GM21367 (cell line): ENCODE measurements around the gene PDE6B.

Experiments used
- ATAC-seq: cut with Tn5 transposase; IDR thresholded peaks from one replicate; pipeline ENCODE4 v1.9.1; 2021; ENCODE audit not compliant: unreplicated experiment

PDE6B gene

GRCh38 chr4:600850-601515 is 24.4 kb upstream of the PDE6B start:
- no peak for ATAC-seq

DNA sequence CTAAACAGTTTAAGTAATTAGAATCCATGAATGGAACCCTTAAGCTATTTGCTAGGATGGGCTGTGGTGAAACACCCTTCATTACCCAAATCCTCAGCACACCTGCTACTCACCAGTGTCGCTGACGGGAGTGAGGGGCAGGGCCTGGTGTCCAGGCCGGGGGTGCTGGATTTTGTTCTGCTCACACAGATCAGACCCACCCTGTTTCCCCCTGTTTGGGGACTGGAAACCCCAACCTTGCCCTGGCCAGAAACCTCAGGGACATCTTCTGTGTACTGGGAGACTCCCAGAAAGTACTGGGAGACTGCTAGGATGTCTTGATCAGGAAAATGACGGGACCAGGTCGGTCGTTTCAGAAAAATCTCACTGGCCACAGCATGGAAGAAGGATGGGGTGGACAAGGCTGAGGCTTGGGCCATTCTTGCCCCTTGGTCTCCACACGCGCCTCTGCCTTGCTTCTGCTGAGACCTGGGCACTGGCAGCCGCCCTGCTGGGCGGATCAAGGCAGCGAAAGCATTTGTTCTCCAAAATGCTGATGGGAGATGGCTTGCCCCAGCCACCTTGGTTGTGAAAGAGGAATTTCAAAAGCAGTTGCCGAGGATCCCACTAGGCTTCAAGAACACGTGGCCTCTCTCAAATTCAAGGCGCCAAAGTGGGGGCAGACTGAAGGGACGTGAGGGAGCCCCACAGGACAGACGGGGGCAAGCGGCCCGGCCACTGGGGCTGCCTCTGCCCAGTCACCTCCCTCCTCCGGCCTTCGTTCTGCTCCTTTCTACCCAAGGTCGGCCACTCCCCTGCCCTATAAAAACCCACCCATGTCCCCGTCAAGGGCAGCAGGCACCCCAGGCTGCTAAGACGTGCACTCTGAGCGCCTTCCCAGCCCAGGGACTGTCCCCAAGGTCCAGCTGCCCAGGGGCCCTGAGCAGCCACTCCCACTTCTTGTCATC is 23.5 kb upstream of the PDE6B start:
- ATAC-seq = no peak

DNA sequence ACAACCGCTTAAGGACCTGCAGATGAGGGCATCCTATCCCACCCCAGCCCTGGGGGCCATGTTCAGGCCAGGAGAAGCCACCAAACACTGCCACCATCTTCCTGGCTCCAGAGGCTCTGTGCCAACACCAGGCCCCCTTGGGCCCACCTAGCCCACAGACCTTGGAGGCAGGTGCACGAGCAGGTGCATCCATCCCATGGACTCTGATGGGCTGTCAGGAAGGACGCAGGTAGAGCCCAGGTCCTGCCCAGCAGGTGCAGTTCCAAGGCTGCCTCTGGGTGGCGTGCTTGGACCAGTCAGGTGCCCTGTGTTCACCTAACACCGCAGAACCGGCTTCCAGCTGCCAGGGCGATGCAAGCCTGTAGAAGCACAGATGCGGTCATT is 22.8 kb upstream of the PDE6B start:
- ATAC-seq = no peak

GRCh38 chr4:604131-604530 is 21.2 kb upstream of the PDE6B start:
- ATAC-seq = no peak

GRCh38 chr4:605702-606425 is 19.5 kb upstream of the PDE6B start:
- no peak for ATAC-seq

- ATAC-seq = no peak
Observed at GRCh38 chr4:608236-608635, 17.1 kb upstream of the PDE6B start.

GRCh38 chr4:609400-610050 is 15.8 kb upstream of the PDE6B start:
- ATAC-seq = no peak

DNA sequence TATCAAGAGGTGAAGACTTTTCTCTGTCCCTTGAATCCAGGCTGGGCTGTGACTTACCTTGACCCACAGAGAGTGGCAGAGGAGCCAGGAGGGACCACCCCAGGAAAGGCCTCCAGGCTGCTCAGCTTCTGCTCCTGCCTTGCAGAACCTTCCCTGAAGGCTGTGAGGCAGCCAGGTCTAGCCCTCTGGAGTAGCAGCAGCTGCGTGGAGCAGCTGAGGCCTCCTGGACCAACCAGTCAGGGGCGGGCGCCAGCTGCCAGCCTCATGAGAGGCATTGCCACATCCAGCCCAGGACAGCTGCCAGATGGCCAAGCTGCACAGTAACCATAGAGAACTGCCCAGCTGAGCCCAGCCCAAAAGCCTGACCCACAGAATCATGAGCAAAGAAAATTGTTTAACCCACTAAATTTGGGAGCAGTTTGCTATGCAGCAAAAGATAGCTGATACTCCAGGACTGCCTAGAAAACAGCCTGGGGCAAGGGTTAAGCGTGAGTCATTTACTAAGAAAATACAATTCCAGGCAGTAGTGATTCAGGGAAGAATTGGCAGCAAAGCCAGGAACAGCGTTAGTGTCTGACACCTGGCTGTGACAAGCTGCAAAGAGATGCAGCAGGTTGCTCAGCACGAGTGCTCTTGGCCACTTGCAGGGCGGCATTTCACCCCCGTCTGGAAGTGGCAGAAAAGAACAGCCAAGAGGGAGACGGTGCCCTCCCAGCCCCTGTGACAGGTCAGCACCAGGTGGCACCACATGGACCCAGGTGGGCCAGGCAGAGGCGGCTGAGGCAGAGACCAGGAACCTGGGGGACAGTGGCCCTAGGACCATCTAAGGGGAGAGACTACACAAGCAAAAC is 14.7 kb upstream of the PDE6B start:
- no peak for ATAC-seq

- no peak for ATAC-seq
Observed at GRCh38 chr4:612052-612748, 13.2 kb upstream of the PDE6B start.

- no peak for ATAC-seq
Observed at GRCh38 chr4:612749-613125, 12.6 kb upstream of the PDE6B start.

- ATAC-seq = no peak
Observed at GRCh38 chr4:613126-613525, 12.2 kb upstream of the PDE6B start.

GRCh38 chr4:616091-616490 is 9.3 kb upstream of the PDE6B start:
- no peak for ATAC-seq

GRCh38 chr4:616911-617643 is 8.3 kb upstream of the PDE6B start:
- no peak for ATAC-seq

GRCh38 chr4:617644-618641 is 7.4 kb upstream of the PDE6B start:
- no peak for ATAC-seq

DNA sequence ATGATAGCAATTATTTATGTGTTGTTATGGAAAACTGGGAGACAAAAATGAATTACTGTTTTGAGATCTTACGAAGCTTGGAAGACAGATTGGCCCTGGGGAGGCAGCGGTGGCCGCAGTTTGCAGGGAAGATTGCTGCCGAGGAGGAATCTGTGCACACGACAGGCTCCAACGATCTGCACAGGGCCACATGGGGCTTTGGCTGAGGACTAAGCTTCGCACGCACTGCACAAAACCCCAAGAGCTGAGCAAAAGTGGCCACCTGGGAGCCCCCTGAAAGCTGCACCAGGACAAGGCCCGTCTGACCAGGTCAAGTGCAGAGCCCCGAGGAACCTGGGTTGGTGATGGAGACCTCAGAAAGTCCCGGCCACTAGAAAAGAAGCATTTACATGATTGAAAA is 5.2 kb upstream of the PDE6B start:
- no peak for ATAC-seq

DNA sequence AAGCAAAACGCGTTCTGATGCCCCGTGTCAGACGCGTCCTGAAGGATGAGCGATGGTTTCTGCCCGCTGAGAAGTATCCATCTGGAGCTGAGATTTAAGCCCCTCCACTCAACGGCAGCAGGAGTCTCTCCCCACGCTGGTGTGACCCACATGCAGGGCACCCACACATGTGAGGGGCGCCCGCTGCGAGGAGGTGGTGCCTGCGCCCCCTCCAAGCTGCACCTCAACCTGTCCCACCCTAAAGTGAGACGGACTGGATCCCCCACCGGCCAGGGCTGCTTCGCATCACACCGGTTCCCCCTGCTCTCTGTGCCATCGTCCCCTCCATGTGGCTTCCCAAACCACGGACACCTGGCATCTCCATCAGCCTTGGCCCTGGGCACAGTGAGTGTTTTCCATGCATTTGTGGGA is 4.5 kb upstream of the PDE6B start:
- no peak for ATAC-seq

GRCh38 chr4:621296-622070 is 3.9 kb upstream of the PDE6B start:
- no peak for ATAC-seq
